Measurements from ENCODE around the gene SIGLEC10.
"Not testable (repeated sequence)": the region's sequence is repeated elsewhere in the genome, so short reads cannot be mapped to it uniquely, and the experiment has no call there.

DNA sequence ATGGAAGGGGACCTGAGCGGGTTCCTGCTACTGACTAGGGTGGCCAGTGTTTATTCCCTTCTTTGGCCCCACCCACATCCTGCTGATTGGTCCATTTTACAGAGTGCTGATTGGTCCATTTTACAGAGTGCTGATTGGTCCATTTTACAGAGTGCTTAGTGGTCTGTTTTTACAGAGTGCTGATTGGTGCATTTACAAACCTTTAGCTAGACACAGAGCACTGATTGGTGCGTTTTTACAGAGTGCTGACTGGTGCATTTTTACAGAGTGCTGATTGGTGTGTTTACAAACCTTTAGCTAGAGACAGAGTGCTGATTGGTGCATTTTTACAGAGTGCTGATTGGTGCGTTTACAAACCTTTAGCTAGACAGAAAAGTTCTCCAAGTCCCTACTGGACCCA lies 30.1 kb upstream of the SIGLEC10 start:
- TF ChIP-seq, protein P1, sequence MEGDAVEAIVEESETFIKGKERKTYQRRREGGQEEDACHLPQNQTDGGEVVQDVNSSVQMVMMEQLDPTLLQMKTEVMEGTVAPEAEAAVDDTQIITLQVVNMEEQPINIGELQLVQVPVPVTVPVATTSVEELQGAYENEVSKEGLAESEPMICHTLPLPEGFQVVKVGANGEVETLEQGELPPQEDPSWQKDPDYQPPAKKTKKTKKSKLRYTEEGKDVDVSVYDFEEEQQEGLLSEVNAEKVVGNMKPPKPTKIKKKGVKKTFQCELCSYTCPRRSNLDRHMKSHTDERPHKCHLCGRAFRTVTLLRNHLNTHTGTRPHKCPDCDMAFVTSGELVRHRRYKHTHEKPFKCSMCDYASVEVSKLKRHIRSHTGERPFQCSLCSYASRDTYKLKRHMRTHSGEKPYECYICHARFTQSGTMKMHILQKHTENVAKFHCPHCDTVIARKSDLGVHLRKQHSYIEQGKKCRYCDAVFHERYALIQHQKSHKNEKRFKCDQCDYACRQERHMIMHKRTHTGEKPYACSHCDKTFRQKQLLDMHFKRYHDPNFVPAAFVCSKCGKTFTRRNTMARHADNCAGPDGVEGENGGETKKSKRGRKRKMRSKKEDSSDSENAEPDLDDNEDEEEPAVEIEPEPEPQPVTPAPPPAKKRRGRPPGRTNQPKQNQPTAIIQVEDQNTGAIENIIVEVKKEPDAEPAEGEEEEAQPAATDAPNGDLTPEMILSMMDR (conservative IDR thresholded peaks at IDR 0.05), result not testable (repeated sequence)
- not testable (repeated sequence) for TF ChIP-seq EZH2 (IDR thresholded peaks at IDR 0.05; ENCODE audit: low read depth)
